Body of pancreas (tissue), 4 donors: Measurements from ENCODE around the gene MBD4.

Experiments
- CTCF ChIP-seq, 7 experiments: fragments of 450-650 bp in 4 of 7; fragments of 200-600 bp in 3 of 7; sonication (generic) in 3 of 7; IDR thresholded peaks; one replicate each; pipeline ENCODE4 v1.5.1; 2016 to 2019; ENCODE audit warnings: antibody characterized with exemption in 7 of 7
- POLR2A ChIP-seq, 3 donors: fragments of 450-650 bp; IDR thresholded peaks; one replicate each; pipeline ENCODE4 v1.6.1; 2016; ENCODE audit warnings: antibody characterized with exemption in 3 of 3, mild to moderate bottlenecking in 2 of 3

GRCh38 chr3:129462361-129462968 lies 22.7 kb upstream of the MBD4 start:
- TF ChIP-seq CTCF (IDR thresholded peaks at IDR 0.05) = no peak
- no peak for TF ChIP-seq POLR2A (IDR thresholded peaks at IDR 0.05)
